CD14-positive monocyte (primary cell): ENCODE results near the gene MRPS23. TPM values are rescaled to one million over a fixed set of nuclear protein-coding genes. Genes with fewer than 3 reads are reported as not detected.

Experiments
- DNase-seq, 3 donors: peaks; one replicate each; pipeline ENCODE4 v3.0.0-alpha.2; 2011 to 2022
- H2AFZ ChIP-seq: 2 replicates; pipeline ENCODE4 v1.6.0; 2012; ENCODE audit warnings: mild to moderate bottlenecking, low read depth, low read length, inconsistent platforms; ENCODE audit not compliant: insufficient read depth, poor library complexity, severe bottlenecking
- H3K27ac ChIP-seq, 2 donors: 1 replicate in 1 of 2; 2 replicates in 1 of 2; pipeline ENCODE4 v1.5.1; 2012 to 2013; ENCODE audit warnings: low read length in 2 of 2, control low read depth in 1 of 2, inconsistent platforms in 1 of 2, low read depth in 1 of 2, mild to moderate bottlenecking in 1 of 2
- H3K27me3 ChIP-seq, 2 donors: one replicate each; pipeline versions ENCODE4 v1.6.0 to v1.6.1; 2011 to 2013; ENCODE audit warnings: low read length in 2 of 2; ENCODE audit not compliant: control insufficient read depth in 2 of 2, insufficient read depth in 2 of 2
- H3K36me3 ChIP-seq, 2 donors: replicated peaks in 1 of 2; 1 replicate in 1 of 2; 2 replicates in 1 of 2; pipeline versions ENCODE4 v1.5.1 to v1.6.1; 2012 to 2013; ENCODE audit warnings: low read length in 2 of 2, control low read depth in 1 of 2, inconsistent platforms in 1 of 2, mild to moderate bottlenecking in 1 of 2; ENCODE audit not compliant: insufficient read depth in 2 of 2, control insufficient read depth in 1 of 2
- H3K4me1 ChIP-seq, 2 donors: 1 replicate in 1 of 2; 2 replicates in 1 of 2; pipeline versions ENCODE4 v1.5.1 to v1.6.1; 2012 to 2013; ENCODE audit warnings: low read length in 2 of 2, control low read depth in 1 of 2, inconsistent platforms in 1 of 2, mild to moderate bottlenecking in 1 of 2, moderate library complexity in 1 of 2; ENCODE audit not compliant: insufficient read depth in 2 of 2, control insufficient read depth in 1 of 2
- H3K4me2 ChIP-seq: replicated peaks from 2 replicates; pipeline ENCODE3; 2012; ENCODE audit warnings: low read length, moderate library complexity, mild to moderate bottlenecking; ENCODE audit not compliant: poor library complexity, severe bottlenecking; ENCODE audit errors: extremely low read depth
- H3K4me3 ChIP-seq, 3 experiments: fragments of 200-600 bp in 1 of 3; sonication (generic) in 1 of 3; replicated peaks in 1 of 3; 1 replicate in 2 of 3; 2 replicates in 1 of 3; pipeline ENCODE4 v1.5.1; 2011 to 2013; ENCODE audit warnings: low read length in 3 of 3, mild to moderate bottlenecking in 3 of 3, control low read depth in 2 of 3, low read depth in 2 of 3, inconsistent platforms in 1 of 3, moderate library complexity in 1 of 3
- H3K79me2 ChIP-seq: 2 replicates; pipeline ENCODE4 v1.6.0; 2012; ENCODE audit warnings: mild to moderate bottlenecking, control low read depth, inconsistent platforms, low read length, moderate library complexity; ENCODE audit not compliant: insufficient read depth
- H3K9ac ChIP-seq: 2 replicates; pipeline ENCODE4 v1.6.0; 2017; ENCODE audit warnings: low read length, mild to moderate bottlenecking; ENCODE audit not compliant: insufficient read depth, poor library complexity, severe bottlenecking
- H3K9me3 ChIP-seq, 2 donors: replicated peaks in 1 of 2; 1 replicate in 1 of 2; 2 replicates in 1 of 2; pipeline versions ENCODE4 v1.5.1 to v1.6.1; 2012 to 2013; ENCODE audit warnings: low read length in 2 of 2, control low read depth in 1 of 2; ENCODE audit not compliant: control insufficient read depth in 1 of 2, insufficient read depth in 1 of 2
- H4K20me1 ChIP-seq: 2 replicates; pipeline ENCODE4 v1.6.0; 2012; ENCODE audit warnings: mild to moderate bottlenecking, low read length, control low read depth, moderate library complexity; ENCODE audit not compliant: insufficient read depth
- H3K27ac Mint-ChIP-seq, 7 donors: one replicate each; pipeline ENCODE4 v1.8.0; 2020; ENCODE audit warnings: mild to moderate bottlenecking in 7 of 7, mixed read lengths in 7 of 7, moderate library complexity in 6 of 7, inconsistent platforms in 2 of 7
- H3K27me3 Mint-ChIP-seq, 3 donors: one replicate each; pipeline ENCODE4 v1.8.0; 2021 to 2022; ENCODE audit warnings: low read depth in 3 of 3, mild to moderate bottlenecking in 3 of 3, mixed read lengths in 3 of 3, moderate library complexity in 3 of 3, inconsistent platforms in 1 of 3
- H3K36me3 Mint-ChIP-seq, 2 donors: one replicate each; pipeline ENCODE4 v1.8.0; 2020; ENCODE audit warnings: mixed read lengths in 2 of 2, inconsistent platforms in 1 of 2, mild to moderate bottlenecking in 1 of 2
- H3K4me1 Mint-ChIP-seq: one replicate; pipeline ENCODE4 v1.8.0; 2020; ENCODE audit warnings: mild to moderate bottlenecking, mixed read lengths
- H3K4me3 Mint-ChIP-seq, 2 donors: one replicate each; pipeline ENCODE4 v1.8.0; 2020; ENCODE audit warnings: mild to moderate bottlenecking in 2 of 2, mixed read lengths in 2 of 2, moderate library complexity in 1 of 2
- H3K9me3 Mint-ChIP-seq, 7 donors: one replicate each; pipeline ENCODE4 v1.8.0; 2020 to 2022; ENCODE audit warnings: mixed read lengths in 7 of 7, mild to moderate bottlenecking in 6 of 7, moderate library complexity in 6 of 7, inconsistent platforms in 2 of 7
- CTCF ChIP-seq: fragments of 200-600 bp; IDR thresholded peaks from one replicate; pipeline ENCODE4 v1.8.0; 2022; ENCODE audit warnings: antibody characterized with exemption, mild to moderate bottlenecking
- WGBS: methylation state at CpG from one replicate; pipeline ENCODE4 v1.1.5; 2013; ENCODE audit warnings: missing lambda C conversion rate; ENCODE audit not compliant: insufficient coverage; 5-methylcytosine and 5-hydroxymethylcytosine counted together
- intact Hi-C, 2 donors: fragments of 100-400 bp; cut with micrococcal nuclease; formaldehyde crosslinking; loops; one replicate each; pipeline versions ENCODE4 v1.15.0 to v1.15.1; 2023
- polyA plus RNA-seq, 3 donors: library from polyadenylated mRNA; depleted of rRNA in 1 of 3; unstranded in 2 of 3; stranded (reverse) in 1 of 3; fragments of 300-500 nt in 2 of 3; fragments of >200 nt in 1 of 3; fragmentation: Illumina TruSeq in 2 of 3; gene quantifications; 1 replicate in 2 of 3; 2 replicates in 1 of 3; pipeline ENCODE4 v1.2.3, GENCODE V29; 2012 to 2021

MRPS23 gene
- polyA plus RNA-seq, 3 donors: 14.5 to 40.6 (median 32.7) TPM

DNA sequence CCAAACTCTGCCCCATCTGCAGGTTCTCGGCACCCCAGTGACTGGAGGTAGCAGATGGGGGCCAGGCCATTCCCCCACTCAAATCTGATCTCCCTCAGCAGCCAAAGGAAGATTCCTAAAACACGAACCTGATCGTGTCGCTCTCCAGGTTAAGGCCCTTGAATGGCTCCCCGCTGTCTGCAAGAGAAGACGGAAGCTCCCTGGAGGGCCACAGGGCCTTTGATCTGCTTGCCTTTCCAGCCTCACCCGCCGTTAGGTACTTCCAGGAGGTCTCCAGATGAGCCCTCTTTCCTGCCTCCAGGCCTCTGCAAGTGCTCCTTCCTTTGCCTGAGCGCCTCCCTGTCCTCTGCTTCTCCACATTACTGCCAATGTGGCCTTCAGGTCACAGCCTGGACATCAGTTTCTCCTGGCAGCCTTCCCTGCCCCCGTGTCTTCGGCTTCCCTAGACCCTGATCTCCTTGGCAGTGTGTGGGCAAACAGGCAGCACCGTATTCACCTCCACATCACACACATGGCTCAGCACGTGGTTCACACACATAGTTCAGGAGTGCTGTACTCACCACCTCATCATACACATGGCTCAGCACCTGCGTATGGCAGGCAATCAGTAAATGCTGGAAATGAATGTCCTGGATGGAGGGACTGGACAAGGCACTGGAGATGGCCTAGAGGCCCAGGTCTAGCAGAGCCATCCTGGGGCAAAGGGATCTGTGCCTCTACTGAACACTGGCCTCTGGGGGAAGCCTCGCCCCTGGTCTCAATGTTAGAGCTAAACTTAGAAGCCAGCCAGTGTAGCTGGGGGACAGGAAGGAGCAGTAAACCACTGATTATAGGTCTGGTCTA is 26.4 kb upstream of the MRPS23 start:
- peaks cover 9 to 14% (median 11%) of the 10 kb centered on the region in 3 donors for H3K27me3 Mint-ChIP-seq

More for the DNA sequence above, 26.4 kb upstream of the MRPS23 start:
- Mint-ChIP-seq H3K4me3 (no peak overlapping the region), H3K4me1 (peaks cover 51% of the 10 kb centered on the region), H3K27ac (no peak overlapping the region), H3K9me3 (peaks cover 0 to 3% (median 0%) of the 10 kb centered on the region in 7 donors), H3K36me3 (peaks cover 43 to 72% of the 10 kb centered on the region in 2 donors)
- DNase-seq: no peak
- no peak overlapping the region for H3K27ac ChIP-seq
- H3K9ac ChIP-seq: no peak overlapping the region
- WGBS: 95% methylated on average over 12 of the region's 15 CpGs
- no peak overlapping the region for H3K4me3 ChIP-seq
- no peak overlapping the region for H3K4me2 ChIP-seq
- peaks cover 17% of the 10 kb centered on the region for H4K20me1 ChIP-seq
- H3K36me3 ChIP-seq: peaks cover 12 to 50% of the 10 kb centered on the region in 2 donors
- H3K9me3 ChIP-seq: no peaks in the 10 kb centered on the region
- no peak for TF ChIP-seq CTCF
- H3K4me1 ChIP-seq: peaks cover 35 to 46% of the 10 kb centered on the region in 2 donors
- intact Hi-C loops: no loop called here
- no peaks in the 10 kb centered on the region for H3K79me2 ChIP-seq
- no peak overlapping the region for H2AFZ ChIP-seq
- H3K27me3 ChIP-seq: no peaks in the 10 kb centered on the region
